ENCODE data around the gene TM4SF18. TPM values are rescaled to one million over a fixed set of nuclear protein-coding genes. Genes with fewer than 3 reads are reported as not detected.

The TM4SF18 gene
- total RNA-seq, 1 experiment from 2014 or later = 9.8 TPM

DNA sequence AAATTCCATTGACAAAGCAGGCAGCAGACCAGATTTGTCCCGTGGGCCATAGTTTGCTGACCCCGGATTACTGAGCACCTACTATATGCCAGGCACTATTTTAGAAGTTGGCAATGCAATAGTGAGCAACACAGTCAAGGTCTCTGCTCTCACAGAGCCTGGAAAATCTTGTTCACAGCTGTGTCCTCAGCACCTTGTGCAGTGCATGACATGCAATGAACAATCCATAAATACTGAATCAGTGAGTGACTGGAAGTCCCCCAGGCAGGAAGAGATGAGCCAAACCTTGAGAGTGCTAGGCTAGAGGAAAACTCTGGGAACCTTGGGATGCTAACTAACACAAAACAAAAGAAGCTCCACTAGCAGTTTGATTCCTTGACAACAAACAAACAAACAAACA is 29.6 kb upstream of the TM4SF18 start:
- no peak overlapping the region for H3K9ac ChIP-seq (ENCODE audit: extremely low read depth, insufficient read length, low read length)
- Mint-ChIP-seq H3K27ac (no peak overlapping the region), H3K4me3 (no peak overlapping the region), H3K36me3 (ENCODE audit: insufficient read depth in 1 of 3, low read depth in 3 of 3) (no peaks in the 10 kb centered on the region), H3K4me1 (peaks cover 26 to 32% of the 10 kb centered on the region in 2 experiments), H3K9me3 (no peaks in the 10 kb centered on the region), H3K27me3 (ENCODE audit: low read depth) (no peaks in the 10 kb centered on the region; the same call in 1 of the 2 replicates)
- no peak overlapping the region for H3K4me2 ChIP-seq (ENCODE audit: insufficient read depth, insufficient read length, low read length)
- H3K23me2 ChIP-seq (ENCODE audit: insufficient read length, low read depth, low read length, poor library complexity, severe bottlenecking) = no peaks in the 10 kb centered on the region
- no peak overlapping the region for H2BK12ac ChIP-seq (ENCODE audit: insufficient read length, low read depth, low read length)
- no peak overlapping the region for H4K8ac ChIP-seq (replicated peaks; ENCODE audit: insufficient read length, low read depth, low read length)
- H3K9me3 ChIP-seq (ENCODE audit: control insufficient read depth, low read depth, low read length) = no peaks in the 10 kb centered on the region
- no peak overlapping the region for H3K14ac ChIP-seq (ENCODE audit: insufficient read depth, low read length)
- no peak for DNase-seq
- H3K79me1 ChIP-seq (ENCODE audit: insufficient read depth, low read depth, low read length, poor library complexity, severe bottlenecking) = no peaks in the 10 kb centered on the region
- H3K79me2 ChIP-seq (ENCODE audit: insufficient read depth, low read length) = no peaks in the 10 kb centered on the region
- H2BK20ac ChIP-seq (ENCODE audit: low read depth, low read length, poor library complexity, severe bottlenecking) = no peak overlapping the region
- no peak overlapping the region for H4K5ac ChIP-seq (ENCODE audit: insufficient read length, low read depth, low read length)
- H3K23ac ChIP-seq (ENCODE audit: insufficient read length, low read depth, low read length) = no peak overlapping the region
- H3K18ac ChIP-seq (ENCODE audit: insufficient read length, low read depth, low read length) = no peak overlapping the region
- H4K20me1 ChIP-seq (ENCODE audit: control insufficient read depth, insufficient read depth, insufficient read length) = no peaks in the 10 kb centered on the region
- H2BK15ac ChIP-seq (ENCODE audit: low read depth, low read length) = no peak overlapping the region
- H2BK5ac ChIP-seq (ENCODE audit: insufficient read length, low read length) = no peak overlapping the region
- no peak overlapping the region for H4K91ac ChIP-seq (ENCODE audit: insufficient read length, low read depth, low read length)
- no peak overlapping the region for H2AFZ ChIP-seq (ENCODE audit: low read length)
- no peak overlapping the region for H2BK120ac ChIP-seq (ENCODE audit: low read depth, low read length, poor library complexity, severe bottlenecking)
- no peaks in the 10 kb centered on the region for H3K4me1 ChIP-seq (ENCODE audit: insufficient read depth, low read length)
- no peak overlapping the region for H3K4ac ChIP-seq (ENCODE audit: low read depth, low read length)
- H3K56ac ChIP-seq (ENCODE audit: insufficient read length, low read depth, low read length) = no peak overlapping the region
- TF ChIP-seq, protein P1, sequence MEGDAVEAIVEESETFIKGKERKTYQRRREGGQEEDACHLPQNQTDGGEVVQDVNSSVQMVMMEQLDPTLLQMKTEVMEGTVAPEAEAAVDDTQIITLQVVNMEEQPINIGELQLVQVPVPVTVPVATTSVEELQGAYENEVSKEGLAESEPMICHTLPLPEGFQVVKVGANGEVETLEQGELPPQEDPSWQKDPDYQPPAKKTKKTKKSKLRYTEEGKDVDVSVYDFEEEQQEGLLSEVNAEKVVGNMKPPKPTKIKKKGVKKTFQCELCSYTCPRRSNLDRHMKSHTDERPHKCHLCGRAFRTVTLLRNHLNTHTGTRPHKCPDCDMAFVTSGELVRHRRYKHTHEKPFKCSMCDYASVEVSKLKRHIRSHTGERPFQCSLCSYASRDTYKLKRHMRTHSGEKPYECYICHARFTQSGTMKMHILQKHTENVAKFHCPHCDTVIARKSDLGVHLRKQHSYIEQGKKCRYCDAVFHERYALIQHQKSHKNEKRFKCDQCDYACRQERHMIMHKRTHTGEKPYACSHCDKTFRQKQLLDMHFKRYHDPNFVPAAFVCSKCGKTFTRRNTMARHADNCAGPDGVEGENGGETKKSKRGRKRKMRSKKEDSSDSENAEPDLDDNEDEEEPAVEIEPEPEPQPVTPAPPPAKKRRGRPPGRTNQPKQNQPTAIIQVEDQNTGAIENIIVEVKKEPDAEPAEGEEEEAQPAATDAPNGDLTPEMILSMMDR (conservative IDR thresholded peaks at IDR 0.05) = no peak
- WGBS (ENCODE audit: extremely low coverage, insufficient read length, low lambda C conversion rate) = no CpG with 5 or more reads among the region's 2 CpGs
- no peak overlapping the region for H3T11ph ChIP-seq (ENCODE audit: low read length)
- H2AK5ac ChIP-seq (ENCODE audit: insufficient read length, low read length) = no peak overlapping the region
- no peak overlapping the region for H3K27ac ChIP-seq (ENCODE audit: insufficient read length, low read depth, low read length)
- H3K27me3 ChIP-seq (ENCODE audit: insufficient read depth, low read length) = no peaks in the 10 kb centered on the region

Data from H9 (cell line).